ENCODE results near the gene KREMEN1. TPM values are rescaled to one million over a fixed set of nuclear protein-coding genes. Genes with fewer than 3 reads are reported as not detected.

Gene KREMEN1
- total and polyA plus RNA-seq, 9 of the 15 experiments (the other 6 are each of a cell fraction or from before 2014, with no cell fraction given) = 0.69 to 11.5 (median 4.3) TPM

GRCh38 chr22:29195118-29195963 lies 122.5 kb downstream of the KREMEN1 start (continued):
- TF ChIP-seq TAF15 (IDR thresholded peaks at IDR 0.05; ENCODE audit: low read depth, low read length) = no peak
- no peak for TF ChIP-seq FOXP4 (CRISPR knock-in tag; IDR thresholded peaks at IDR 0.05; ENCODE audit: borderline replicate concordance)
- TF ChIP-seq ZNF146 (CRISPR knock-in tag; IDR thresholded peaks at IDR 0.05; ENCODE audit: unreplicated experiment) = no peak
- peak; percentile 84 for TF ChIP-seq TCF3 (CRISPR knock-in tag; IDR thresholded peaks at IDR 0.05)
- TF ChIP-seq KLF13 (tag; IDR thresholded peaks at IDR 0.05; ENCODE audit: borderline replicate concordance, low read depth) = peak; percentile 37; the same call in 1 of the 2 replicates
- TF ChIP-seq ARNT (IDR thresholded peaks at IDR 0.05) = peak; percentile 74 to 88
- no peak for TF ChIP-seq ZSCAN29 (IDR thresholded peaks at IDR 0.05)
- TF ChIP-seq ZNF551 (CRISPR knock-in tag; IDR thresholded peaks at IDR 0.05) = no peak
- peak; percentile 41; the same call in 1 of the 2 replicates for TF ChIP-seq DDX20 (tag; IDR thresholded peaks at IDR 0.05; ENCODE audit: low read depth)
- no peak for TF ChIP-seq ZNF436 (CRISPR knock-in tag; IDR thresholded peaks at IDR 0.05)
- TF ChIP-seq ZNF511 (CRISPR knock-in tag; IDR thresholded peaks at IDR 0.05) = no peak
- peak; percentile 21 to 37; a peak in 2 of 4 replicates for TF ChIP-seq FOXK2 (conservative IDR thresholded peaks at IDR 0.05 in 1 of 2, IDR thresholded peaks at IDR 0.05 in 1 of 2; ENCODE audit: low read depth in 2 of 2)
- no peak for TF ChIP-seq CREB1 (IDR thresholded peaks at IDR 0.05)
- peak; percentile 14; the same call in 1 of the 2 replicates for TF ChIP-seq CREB1 (CRISPR knock-in tag; IDR thresholded peaks at IDR 0.05)
- TF ChIP-seq HMBOX1 (IDR thresholded peaks at IDR 0.05) = no peak
- no peak for TF ChIP-seq ZNF140 (CRISPR knock-in tag; IDR thresholded peaks at IDR 0.05)
- peak; percentile 95 for TF ChIP-seq ZNF592 (IDR thresholded peaks at IDR 0.05)
- TF ChIP-seq MTA1 (IDR thresholded peaks at IDR 0.05; ENCODE audit: borderline replicate concordance) = peak; percentile 83
- TF ChIP-seq BHLHE40 (IDR thresholded peaks at IDR 0.05; ENCODE audit: low read length) = peak; percentile 44
- peak; percentile 64; the same call in 1 of the 2 replicates for TF ChIP-seq ZKSCAN8 (CRISPR knock-in tag; IDR thresholded peaks at IDR 0.05)
- peak; percentile 73; the same call in 1 of the 2 replicates for TF ChIP-seq ZBTB17 (CRISPR knock-in tag; IDR thresholded peaks at IDR 0.05)
